GM12878 (cell line): ENCODE results near the gene SLC34A1.

Experiments
- ASH2L ChIP-seq: fragments of 300-600, 200-600 bp; sonication (generic); IDR thresholded peaks from 2 replicates; pipeline ENCODE4 v1.6.1; 2017; ENCODE audit warnings: low read depth, mild to moderate bottlenecking, borderline replicate concordance
- ATF7 ChIP-seq: fragments of 450-650 bp; IDR thresholded peaks from 2 replicates; pipeline ENCODE4 v1.6.1; 2016; ENCODE audit warnings: low read depth, mild to moderate bottlenecking
- BCL3 ChIP-seq: IDR thresholded peaks from 2 replicates; pipeline ENCODE4 v1.6.1; 2011; ENCODE audit warnings: borderline replicate concordance, low read depth, mild to moderate bottlenecking, moderate library complexity, low read length; ENCODE audit not compliant: insufficient read depth, poor library complexity, severe bottlenecking
- CREM ChIP-seq: IDR thresholded peaks from 2 replicates; pipeline ENCODE4 v1.6.1; 2014; ENCODE audit warnings: antibody characterized with exemption, low read depth
- CTCF ChIP-seq, 3 experiments: IDR thresholded peaks in 2 of 3; conservative IDR thresholded peaks in 1 of 3; 2 replicates each; pipeline ENCODE4 v1.5.1; 2011; ENCODE audit warnings: low read depth in 3 of 3, low read length in 3 of 3, mild to moderate bottlenecking in 3 of 3, control low read depth in 2 of 3, moderate library complexity in 2 of 3, inconsistent platforms in 1 of 3, mixed read lengths in 1 of 3; ENCODE audit not compliant: control insufficient read depth in 2 of 3, insufficient read depth in 1 of 3; ENCODE audit errors: extremely low read depth in 1 of 3
- ELK1 ChIP-seq: IDR thresholded peaks from 2 replicates; pipeline ENCODE4 v1.6.1; 2012; ENCODE audit warnings: low read depth, low read length, improper control_type of control experiment
- EP300 ChIP-seq, 2 experiments: fragments of 150-350 bp in 1 of 2; IDR thresholded peaks; 2 replicates each; pipeline ENCODE4 v1.6.1; 2011 to 2012; ENCODE audit warnings: low read depth in 2 of 2, low read length in 2 of 2, borderline replicate concordance in 1 of 2, improper control_type of control experiment in 1 of 2, inconsistent platforms in 1 of 2; ENCODE audit not compliant: control insufficient read depth in 1 of 2
- NR2C2 ChIP-seq: IDR thresholded peaks from 2 replicates; pipeline ENCODE4 v1.6.1; 2011; ENCODE audit warnings: borderline replicate concordance, low read depth; ENCODE audit not compliant: control insufficient read depth, insufficient read length
- POLR2A ChIP-seq: IDR thresholded peaks from 2 replicates; pipeline ENCODE4 v1.6.1; 2011; ENCODE audit warnings: low read depth, mild to moderate bottlenecking, low read length
- ZBTB33 ChIP-seq: fragments of 450-650 bp; IDR thresholded peaks from 2 replicates; pipeline ENCODE4 v1.6.1; 2017; ENCODE audit warnings: mild to moderate bottlenecking

GRCh38 chr5:177430972-177431316 lies 46.7 kb downstream of the SLC34A1 start:
- TF ChIP-seq ATF7, result no peak
- TF ChIP-seq POLR2A, result no peak
- TF ChIP-seq NR2C2, result no peak
- no peak for TF ChIP-seq BCL3
- TF ChIP-seq CTCF (IDR thresholded peaks at IDR 0.05 in 2 of 3, conservative IDR thresholded peaks at IDR 0.05 in 1 of 3; ENCODE audit: control insufficient read depth in 2 of 3, extremely low read depth in 1 of 3, insufficient read depth in 1 of 3, low read depth in 3 of 3, low read length in 3 of 3), result no peak
- no peak for TF ChIP-seq ZBTB33
- no peak for TF ChIP-seq EP300 (IDR thresholded peaks at IDR 0.05; ENCODE audit: borderline replicate concordance in 1 of 2, control insufficient read depth in 1 of 2, low read depth in 2 of 2, low read length in 2 of 2)
- no peak for TF ChIP-seq CREM
- no peak for TF ChIP-seq ELK1
- TF ChIP-seq ASH2L, result no peak
